Erythroblast (primary cell): ENCODE data around the gene AMOTL1.

ENCODE experiments used
- GATA1 ChIP-seq: IDR thresholded peaks from 2 replicates; pipeline ENCODE4 v1.6.1; 2011; ENCODE audit warnings: low read depth, mild to moderate bottlenecking, control low read depth, low read length, moderate library complexity
- POLR2A ChIP-seq: IDR thresholded peaks from 2 replicates; pipeline ENCODE4 v1.6.1; 2011; ENCODE audit warnings: mild to moderate bottlenecking, low read length

DNA sequence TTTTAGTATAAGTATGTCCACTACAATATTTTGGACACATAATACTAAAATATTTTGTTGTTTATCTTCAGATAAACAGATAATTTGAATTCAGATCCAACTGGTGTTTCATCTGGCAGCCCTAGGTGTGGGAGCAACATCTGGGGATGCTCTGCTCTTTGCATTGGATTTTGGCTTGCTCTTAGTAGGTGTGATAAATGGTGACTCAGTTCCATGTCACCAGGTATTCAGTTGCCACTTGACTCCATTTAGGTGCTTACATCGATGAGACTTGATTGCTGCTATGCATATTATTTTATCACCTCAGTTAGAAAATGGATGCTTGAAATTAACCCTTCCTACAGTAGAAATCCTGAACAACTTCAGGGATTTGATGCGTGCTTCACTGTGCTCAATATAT lies 13.3 kb upstream of the AMOTL1 start:
- TF ChIP-seq POLR2A (no peak), GATA1 (no peak)
